Activated CD8-positive, alpha-beta memory T cell treated with anti-CD3 and anti-CD28 coated beads for 1 hour (primary cell): ENCODE data around the gene GAB3.

Experiments used
- DNase-seq, 2 donors: peaks; one replicate each; pipeline ENCODE4 v3.0.0-alpha.2; 2020; ENCODE audit warnings: low read depth in 1 of 2; ENCODE audit errors: extremely low read depth in 1 of 2

GAB3 gene

DNA sequence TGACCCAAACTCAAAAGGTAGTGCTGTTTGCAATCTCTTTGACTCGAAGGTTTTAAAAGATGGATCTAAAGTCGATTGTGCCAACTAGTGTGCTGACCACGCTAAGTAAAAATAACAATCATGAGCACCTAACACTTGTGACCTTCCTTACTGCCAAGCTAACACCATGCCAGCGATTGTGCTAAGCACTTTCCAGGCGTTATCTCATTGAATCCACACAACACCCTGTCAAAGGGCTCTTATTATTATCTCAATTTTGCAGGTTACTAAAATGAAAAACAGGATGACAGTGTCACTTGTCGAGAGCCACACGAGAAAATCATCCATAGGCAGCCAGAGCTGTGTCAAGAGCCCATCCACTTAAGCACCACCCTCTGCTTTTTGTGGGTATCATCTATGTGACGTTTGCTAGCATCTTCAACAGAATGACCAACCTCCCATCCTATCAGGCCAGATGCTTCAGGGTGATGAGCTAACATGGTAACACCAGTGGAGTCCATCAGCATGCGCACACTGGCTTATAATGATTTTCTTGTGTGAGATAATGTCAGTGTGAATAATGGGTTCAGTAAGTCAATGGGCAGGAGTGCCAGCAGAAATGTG, 893 bp upstream of the GAB3 start:
- no peak for DNase-seq

DNA sequence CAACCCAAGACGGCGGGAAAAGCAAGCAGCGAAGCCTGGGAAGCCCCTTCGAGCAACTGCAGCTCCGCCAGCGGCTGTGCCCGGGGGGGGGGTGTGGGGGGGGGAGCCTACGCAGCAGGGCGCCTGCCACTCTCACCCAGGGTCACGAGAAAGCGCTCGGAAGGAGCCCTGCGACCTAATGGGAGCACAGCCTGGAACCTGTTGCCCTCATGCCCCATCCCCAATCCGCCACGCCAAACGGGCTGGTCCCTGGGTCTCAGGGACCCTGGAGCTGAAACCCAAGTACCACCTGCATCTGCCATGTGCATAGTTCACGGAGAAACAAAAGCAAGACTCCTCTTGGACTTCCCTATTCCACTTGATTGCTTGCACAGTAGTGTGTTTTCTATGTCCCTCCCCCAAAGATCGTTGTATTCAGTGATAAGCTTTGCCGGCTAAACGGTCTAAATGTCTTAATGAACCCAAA, 359 bp upstream of the GAB3 start:
- no peak for DNase-seq

DNA sequence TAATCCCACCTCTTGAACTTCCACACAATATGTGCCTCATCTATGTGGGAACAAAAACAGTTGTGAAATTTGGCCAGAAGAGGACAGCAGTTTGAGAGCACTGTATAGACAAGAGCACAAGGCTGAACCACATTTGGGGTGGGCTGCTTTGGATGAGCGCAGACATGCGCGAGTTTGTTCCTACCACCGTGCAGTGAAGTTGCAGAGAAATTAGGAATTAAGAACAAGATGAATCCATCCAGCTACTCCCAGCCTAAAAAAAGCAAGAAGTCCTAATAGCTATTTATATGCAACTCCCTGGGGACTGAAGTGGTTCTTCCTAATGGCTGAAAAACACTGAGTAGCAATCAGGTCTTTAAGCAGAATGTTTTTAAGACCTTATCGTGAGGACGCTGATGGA, 1.0 kb downstream of the GAB3 start:
- DNase-seq: no peak

DNA sequence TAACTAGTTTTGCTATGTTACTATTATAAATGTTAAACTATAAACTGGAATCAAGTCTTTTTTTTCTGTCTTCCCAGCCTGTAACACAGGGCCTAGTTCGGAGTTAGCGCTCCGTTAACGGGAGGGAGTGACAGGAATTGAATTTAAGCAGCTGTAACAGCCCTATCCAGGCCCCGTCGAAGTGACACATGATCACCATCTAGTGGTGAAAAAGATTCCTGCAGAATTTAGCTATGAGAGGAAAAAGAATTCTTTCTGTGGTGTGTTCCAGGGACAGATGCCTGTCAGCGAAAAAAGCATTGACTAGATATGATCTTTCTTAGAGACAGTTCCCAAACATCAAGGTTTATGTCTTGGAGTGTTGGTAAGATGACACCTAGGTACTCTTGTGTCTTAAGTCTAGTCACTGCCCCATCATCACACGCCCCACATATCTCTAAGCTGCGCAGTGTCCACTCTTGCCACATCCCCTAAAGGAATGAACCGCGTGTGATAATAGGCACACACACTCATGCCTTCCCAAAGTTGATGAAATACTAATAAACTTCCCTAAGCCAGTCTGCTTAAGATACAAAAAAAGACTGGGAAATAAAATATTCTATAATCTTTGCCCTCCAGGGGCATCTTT, 2.1 kb downstream of the GAB3 start:
- no peak for DNase-seq

DNA sequence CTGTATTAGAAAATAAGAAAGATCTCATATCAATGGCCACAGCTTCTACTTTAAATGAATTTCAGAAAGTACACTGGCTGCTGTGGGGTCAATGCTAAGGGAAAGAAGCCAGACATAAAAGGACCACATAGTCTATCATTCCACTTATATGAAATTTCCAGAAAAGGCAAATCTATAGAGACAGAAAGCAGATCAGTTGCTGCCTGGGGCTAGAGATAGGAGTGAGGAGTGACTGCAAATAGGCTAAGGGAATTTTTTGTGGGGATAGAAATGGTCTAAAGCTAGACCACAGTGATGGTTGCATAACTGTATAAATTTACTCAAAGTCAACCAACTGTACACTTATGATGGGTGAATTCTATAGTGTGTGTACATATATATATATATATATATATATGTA, 8.3 kb downstream of the GAB3 start:
- DNase-seq: no peak

DNA sequence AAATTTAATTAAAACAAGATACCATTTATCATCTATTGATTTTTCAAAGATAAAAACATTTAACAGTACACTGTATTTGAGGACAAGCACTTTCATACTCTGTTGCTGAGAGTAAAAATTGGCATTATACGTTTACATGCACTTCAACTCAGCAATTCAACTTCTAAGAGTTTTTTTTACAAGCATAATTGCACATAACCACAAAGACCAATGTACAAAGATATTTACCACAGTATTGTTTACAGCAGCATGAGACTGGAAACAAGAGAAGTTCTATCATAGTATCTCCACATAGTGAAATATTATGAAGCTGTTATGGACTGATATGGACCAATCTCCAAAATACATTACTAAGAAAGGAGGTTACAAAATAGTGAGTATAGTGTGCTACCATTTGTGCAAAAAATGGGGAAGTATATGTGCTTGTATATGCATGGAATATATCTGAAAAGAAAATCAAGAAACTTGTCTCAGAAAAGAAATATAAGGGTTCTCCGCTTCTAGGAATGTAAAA, 10.9 kb downstream of the GAB3 start:
- DNase-seq: no peak

DNA sequence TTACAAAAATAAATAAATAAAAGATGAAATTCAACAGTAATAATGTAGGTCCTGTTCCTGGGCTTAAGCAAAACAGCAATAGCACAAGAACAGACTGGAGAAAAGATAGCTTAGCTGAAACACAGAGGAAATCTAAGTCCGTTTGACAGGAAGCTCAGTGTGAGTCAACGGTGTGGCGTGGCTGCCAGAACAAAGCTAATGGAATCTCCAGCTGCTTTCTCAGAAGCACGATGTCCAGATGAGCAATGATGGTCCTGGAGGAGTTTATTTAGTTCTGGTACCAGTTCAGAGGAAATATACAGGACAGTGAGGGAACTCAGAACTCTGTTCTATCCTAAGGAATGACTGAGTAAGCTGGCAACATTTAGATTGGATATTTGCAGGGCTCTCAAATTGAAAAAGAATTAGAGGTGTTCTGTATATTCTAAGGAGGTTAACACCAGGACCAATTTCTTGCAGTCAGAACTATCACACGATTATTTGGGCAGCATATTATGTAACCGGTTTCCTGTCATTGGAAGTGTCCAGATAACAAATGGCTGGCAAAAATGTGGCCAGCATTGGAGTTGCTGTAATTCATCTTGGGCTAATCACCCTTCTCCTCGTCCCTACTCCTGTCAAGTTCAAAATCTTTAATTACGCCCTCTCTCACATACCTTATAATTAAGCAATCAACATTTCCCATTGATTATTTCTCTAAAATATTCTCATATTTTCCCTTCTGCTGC, 12.7 kb downstream of the GAB3 start:
- no peak for DNase-seq

DNA sequence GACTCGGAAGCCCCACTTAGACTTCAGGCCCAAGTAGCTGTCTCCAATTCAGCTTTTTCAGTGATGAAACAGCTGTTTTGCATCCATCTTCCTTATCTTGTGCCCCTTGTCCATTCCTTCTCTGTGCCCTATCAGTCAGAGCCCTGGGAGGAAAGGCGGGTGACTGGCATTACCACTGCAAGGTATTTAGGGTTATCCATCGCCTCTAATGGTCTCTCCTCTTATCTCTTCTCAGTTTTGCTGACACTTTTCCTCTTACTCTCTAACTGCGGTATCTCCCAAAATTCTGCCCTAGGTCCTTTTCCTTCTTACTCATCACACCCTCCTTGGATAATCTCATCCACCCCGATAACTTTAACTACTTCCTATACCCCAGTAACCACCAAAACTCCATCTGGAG, 13.7 kb downstream of the GAB3 start:
- no peak for DNase-seq

DNA sequence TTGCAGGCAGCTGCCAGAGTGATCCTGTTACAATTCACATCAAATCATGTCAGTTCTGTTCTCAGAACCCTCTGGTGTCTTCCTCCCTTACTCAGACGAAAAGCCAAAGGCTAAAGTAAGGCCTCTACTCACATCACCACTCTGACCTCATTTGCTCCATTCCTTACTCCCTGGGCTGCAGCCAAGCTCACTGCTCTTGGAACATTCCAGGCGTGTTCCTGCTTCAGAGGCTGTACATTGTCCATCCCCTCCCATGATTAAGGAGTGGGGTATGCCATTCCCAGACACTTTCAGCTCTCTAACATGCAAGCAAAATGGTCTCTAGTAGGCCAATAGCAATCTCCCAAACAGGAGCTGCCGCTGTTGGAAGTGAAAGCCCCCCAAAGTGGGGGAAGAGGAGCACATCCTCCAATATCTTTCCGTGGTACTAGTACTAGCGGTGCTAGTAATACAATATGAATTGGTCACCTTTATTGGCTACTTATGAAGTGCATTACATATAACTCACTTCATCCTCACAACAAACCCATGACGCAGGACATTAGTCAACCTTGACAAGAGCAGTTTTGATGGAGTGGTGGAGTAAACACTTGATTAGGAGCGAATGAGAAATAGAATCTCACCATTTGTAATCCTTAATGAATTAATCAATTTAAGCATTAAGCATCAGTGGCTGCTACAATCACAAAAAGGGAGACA, 15.0 kb downstream of the GAB3 start:
- no peak for DNase-seq

DNA sequence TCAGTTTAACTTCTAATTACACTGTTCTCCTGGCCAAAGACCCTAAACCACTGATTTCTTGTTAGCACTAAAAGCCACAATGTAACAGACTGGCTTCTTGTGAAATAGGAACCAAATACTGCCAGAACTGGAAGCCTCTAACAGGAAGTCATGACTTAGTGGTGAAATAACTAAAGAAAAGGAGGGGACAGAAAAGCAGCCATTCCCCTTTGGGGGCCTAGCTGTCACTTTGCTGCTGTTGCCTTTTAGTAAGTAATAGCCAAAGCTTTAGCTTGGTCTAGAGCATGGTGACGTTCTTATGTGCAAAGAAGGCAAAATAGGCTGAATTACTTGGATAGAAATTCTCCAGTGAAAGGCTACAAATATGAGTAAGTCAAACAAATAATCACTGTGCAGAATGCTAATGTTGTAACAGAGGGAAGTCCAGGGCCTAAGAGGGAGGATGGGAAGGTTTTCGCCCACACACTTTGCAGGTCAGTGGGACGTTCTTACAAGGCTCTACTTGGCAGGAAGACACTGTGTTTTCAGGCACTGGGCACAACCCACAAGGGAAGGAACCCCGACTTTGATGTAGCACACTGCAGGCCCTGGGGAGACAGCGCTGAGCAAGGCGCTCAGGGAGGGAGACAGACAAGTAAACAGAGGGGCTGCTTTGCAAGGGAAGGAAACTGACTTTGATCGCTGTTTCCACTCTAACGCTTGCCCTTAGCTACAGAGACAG, 16.7 kb downstream of the GAB3 start:
- no peak for DNase-seq

DNA sequence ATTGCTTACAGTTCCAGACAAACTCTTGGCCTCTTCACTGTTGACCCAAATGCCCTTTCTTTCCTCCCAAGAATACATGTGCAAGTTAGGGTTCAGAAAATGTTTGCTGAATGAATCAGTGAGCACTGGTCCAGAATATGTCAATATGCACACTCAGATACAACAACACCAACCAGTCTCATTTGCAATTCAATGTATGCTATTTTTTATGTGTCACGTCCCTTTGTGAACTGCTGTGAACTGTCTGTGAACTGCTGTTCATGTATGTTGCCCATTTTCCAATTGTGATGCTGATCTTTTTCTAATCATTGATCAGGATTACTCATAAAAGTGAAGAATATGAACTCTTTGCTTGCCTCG, 17.8 kb downstream of the GAB3 start:
- DNase-seq: no peak

DNA sequence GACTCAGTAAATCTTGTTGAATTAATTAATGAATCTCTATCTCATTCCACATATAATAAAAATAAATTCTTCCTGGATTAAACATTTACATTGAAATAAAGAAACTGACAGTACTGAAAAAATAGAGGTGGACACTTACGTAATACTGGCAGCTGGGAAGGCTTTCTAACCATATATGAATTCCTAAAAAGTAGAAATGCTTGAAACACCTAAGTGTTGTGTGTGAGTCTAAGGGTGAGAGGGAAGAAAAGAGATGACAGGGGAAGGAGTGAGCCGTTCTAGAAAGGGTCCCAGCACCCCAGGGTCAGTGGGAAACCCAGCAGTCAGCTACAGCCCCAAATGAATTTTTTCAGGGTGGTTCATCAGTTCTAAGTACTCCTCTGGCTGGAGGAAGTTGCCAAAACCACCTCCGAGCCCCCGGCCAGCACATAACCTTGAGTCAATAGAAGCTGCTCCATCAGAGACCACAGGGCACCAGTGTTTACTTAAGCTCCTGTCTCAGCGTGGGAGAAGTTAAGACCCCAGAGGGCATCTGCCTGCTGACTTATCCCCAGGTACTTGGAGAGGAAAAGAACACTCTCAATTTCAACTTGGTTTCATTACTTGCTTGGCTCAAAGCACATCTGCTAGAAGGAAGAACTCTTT, 18.3 kb downstream of the GAB3 start:
- no peak for DNase-seq

DNA sequence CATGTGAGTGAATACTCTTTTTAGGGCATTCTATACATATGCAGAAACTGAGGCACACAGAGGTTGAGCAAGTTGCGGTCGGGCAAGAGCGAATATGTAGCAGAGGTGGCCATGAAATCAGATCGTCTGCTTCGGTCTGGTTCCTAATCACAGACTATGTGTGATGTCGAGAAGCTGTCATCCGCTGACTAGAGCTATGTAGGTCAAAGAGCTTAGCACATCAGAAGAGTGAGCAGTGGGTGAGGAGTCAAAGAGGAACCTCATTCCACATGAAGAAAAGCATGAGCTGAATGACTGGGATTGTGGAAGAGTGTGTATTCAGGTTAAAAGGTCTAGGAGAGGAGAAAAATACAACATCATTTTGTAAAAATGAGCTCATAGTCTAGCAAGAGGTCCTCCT, 19.0 kb downstream of the GAB3 start:
- no peak for DNase-seq

DNA sequence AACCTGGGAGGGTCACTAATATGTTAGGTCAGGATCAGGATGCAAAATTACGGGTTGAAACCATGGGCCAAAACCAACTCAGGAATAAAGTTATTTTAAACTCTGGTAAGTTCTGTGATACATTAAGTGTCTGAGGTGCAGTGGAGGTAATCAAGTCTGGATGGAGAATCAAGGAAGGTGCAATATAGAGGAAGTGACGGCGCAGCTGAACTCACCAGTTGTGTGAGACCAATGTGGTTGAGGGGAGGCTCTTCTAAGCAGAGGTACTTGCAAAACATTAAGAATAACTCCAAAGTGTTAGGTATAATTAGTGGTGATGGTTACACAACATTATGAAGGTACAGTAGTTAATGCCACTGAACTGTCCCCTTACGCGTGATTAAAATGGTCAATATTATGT, 19.7 kb downstream of the GAB3 start:
- no peak for DNase-seq

DNA sequence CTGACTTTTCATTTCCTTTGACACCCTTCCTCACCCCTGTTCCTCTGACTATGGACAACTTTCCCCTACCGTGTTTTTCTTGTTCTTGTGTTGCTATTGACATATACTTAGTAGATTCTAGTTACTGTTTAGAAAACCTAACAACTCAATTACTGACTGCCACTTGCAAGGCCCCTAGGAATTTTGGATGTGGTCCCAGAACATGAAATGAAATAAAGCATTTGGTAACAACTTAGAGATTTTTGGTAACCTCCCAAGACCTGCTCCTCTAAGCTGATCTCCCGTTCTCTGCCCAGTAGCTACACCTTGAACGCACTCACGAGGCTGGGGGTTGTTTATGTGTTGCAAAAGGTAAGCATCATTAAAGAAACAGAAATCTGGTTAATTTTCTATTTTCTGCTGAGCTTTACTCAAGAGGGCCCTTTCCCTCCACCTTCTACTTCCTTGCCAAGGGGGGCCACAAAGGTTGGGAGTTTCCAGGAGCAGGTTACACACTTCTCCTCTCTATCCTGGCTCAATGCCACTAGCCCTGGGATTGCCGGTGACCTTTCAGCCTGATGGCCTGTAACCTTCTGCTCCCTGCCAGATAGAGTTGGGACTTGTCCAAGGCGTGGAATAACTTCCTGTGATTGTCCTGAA, 20.5 kb downstream of the GAB3 start:
- no peak for DNase-seq

DNA sequence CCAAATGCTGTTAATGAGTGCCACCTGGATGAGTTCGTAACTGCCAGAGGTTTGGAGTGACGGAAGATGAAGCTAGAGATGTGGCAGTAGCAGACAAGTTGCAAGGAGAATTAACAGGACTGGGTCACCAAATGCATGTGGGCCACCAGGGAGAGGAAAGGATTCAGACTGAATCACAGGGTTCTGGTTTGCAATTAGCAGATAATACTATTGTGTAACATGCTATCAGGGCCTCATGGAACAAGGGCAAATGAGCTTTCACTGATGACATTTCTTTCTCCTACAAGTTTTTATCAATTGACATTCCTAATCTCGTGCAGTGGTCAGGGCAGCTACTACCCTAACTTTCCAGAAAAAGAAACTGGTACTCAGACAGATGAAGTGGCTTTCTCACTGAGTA, 21.4 kb downstream of the GAB3 start:
- no peak for DNase-seq

DNA sequence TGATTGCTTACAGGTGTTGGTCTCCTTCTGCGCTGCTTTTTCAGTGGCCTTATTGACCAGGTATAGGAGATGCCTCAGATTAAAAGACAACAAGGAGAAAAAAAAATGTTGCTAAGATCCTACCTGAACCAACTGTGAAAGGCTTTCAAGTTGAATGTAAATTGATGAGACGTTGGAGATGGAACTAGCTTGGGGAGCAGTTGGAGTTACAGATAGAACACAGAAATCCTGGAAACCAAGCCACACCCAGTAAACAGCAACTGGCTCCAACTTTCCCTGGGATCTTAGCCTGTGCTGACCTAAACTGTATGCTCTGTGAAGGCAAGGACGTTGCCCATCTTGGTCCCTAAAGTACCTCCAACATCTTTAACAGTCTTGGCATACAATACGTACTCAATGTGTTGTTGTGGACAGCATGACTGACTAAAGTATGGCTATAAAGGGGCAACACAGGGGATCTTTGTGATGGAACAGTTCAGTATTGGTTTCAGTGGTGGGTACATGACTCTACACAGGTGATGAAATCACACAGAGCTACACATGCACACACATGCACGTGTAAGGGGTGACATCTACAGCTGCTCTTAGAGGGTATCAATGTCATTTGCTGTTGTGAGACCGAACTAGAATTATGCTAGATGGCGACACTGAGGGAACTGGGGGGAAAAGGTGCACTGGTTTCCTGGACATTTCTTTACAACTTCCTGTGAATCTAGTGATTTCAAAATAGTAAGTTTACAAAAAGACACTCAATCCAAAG, 22.3 kb downstream of the GAB3 start:
- DNase-seq: no peak

DNA sequence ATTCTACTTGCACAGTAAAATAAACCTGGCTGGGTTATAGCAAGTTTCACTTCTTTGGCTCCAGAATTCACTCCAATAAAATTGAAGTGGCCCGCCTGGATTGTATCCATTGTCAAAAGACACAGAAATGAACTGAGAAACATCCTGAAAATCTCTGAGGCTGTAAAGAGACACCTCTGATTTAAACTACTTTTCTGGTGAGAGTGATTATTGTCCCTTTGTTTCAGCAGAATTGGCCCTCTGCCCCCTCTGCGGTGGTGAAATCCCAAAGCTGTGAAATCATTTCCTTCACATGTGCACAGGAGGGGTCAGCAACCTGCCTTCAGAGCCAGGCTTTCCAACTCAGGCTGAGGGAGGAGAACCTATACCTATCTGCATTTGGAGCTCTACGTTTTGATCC, 23.0 kb downstream of the GAB3 start:
- no peak for DNase-seq

DNA sequence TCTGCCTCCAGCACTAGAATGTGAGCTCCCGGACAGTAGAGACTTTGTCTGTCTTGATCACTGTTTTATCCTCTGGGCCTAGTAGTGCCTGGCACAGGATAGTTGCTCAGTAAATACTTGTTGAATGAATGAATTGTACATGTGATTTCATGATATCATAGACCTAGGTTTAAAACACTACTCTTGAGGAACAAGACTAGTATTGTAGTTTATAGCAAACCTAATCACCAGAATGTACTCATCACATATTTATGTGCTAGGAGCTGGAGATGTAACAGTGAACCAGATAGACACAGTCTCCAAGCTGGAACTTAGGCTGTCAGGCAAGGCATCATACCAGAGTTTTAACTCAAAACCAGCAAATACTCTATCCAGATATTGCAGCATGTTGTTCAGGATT, 23.5 kb downstream of the GAB3 start:
- DNase-seq: no peak
